Activated B cell treated with CpG ODN at 0.5 μM for 24 hours (primary cell): Measurements from ENCODE around the gene NUDCD3. TPM values are rescaled to one million over a fixed set of nuclear protein-coding genes. Genes with fewer than 3 reads are reported as not detected.

Source experiments
- ATAC-seq: fragments of 200-7000 bp; cut with Tn5 transposase; one replicate; pipeline ENCODE4 v1.10.0; 2021; ENCODE audit warnings: low read depth, mild to moderate bottlenecking, moderate library complexity
- CTCF ChIA-PET: fragments of 350-600 bp; sonication (Branson Sonifier 250); formaldehyde crosslinking; loops from one replicate; lab custom pipeline; 2021; ENCODE audit warnings: antibody characterized with exemption; lab: Charles Lee
- POLR2A ChIA-PET: fragments of 350-600 bp; sonication (Branson Sonifier 250); formaldehyde crosslinking; loops from one replicate; lab custom pipeline; 2021; ENCODE audit warnings: antibody characterized with exemption; lab: Charles Lee
- DNase-seq: peaks from one replicate; pipeline ENCODE4 v3.0.0; 2022
- H3K27ac Mint-ChIP-seq: one replicate; pipeline ENCODE4 v1.8.0; 2020; ENCODE audit warnings: mixed read lengths
- H3K27me3 Mint-ChIP-seq: one replicate; pipeline ENCODE4 v1.8.0; 2021; ENCODE audit warnings: mixed read lengths
- H3K36me3 Mint-ChIP-seq: one replicate; pipeline ENCODE4 v1.8.0; 2021; ENCODE audit warnings: low read depth, mixed read lengths
- H3K4me1 Mint-ChIP-seq: one replicate; pipeline ENCODE4 v1.8.0; 2021; ENCODE audit warnings: mixed read lengths
- H3K4me3 Mint-ChIP-seq: one replicate; pipeline ENCODE4 v1.8.0; 2020; ENCODE audit warnings: mild to moderate bottlenecking, mixed read lengths
- H3K9me3 Mint-ChIP-seq: one replicate; pipeline ENCODE4 v1.8.0; 2020; ENCODE audit warnings: mixed read lengths
- CTCF ChIP-seq: fragments of 200-600 bp; IDR thresholded peaks from one replicate; pipeline ENCODE4 v1.8.0; 2022; ENCODE audit warnings: antibody characterized with exemption, mild to moderate bottlenecking
- intact Hi-C: fragments of 100-400 bp; cut with micrococcal nuclease; formaldehyde crosslinking; loops from one replicate; pipeline ENCODE4 v1.15.1; 2024
- total RNA-seq: library from RNA; stranded (reverse); gene quantifications from 2 replicates; pipeline ENCODE4 v1.2.3, GENCODE V29; 2022

The NUDCD3 gene
- total RNA-seq, 1 donor from 2014 or later, result 85.1 TPM

- ChIA-PET CTCF (no interaction called here), POLR2A (no interaction called here)
- Mint-ChIP-seq H3K27me3 (no peaks in the 10 kb centered on the region), H3K27ac (no peak overlapping the region), H3K36me3 (peaks cover 80% of the 10 kb centered on the region), H3K9me3 (no peaks in the 10 kb centered on the region), H3K4me1 (no peaks in the 10 kb centered on the region), H3K4me3 (no peak overlapping the region)
- TF ChIP-seq CTCF, result no peak
- ATAC-seq, result no peak
- intact Hi-C loops, result no loop called here
- DNase-seq, result no peak
Measured at GRCh38 chr7:44390701-44391100, 99.8 kb downstream of the NUDCD3 start.

GRCh38 chr7:44388089-44388970 is 102.1 kb downstream of the NUDCD3 start:
- H3K4me1 Mint-ChIP-seq, result no peaks in the 10 kb centered on the region
- no peaks in the 10 kb centered on the region for H3K27me3 Mint-ChIP-seq
- intact Hi-C loops, result no loop called here
- H3K4me3 Mint-ChIP-seq, result no peak overlapping the region
- no peaks in the 10 kb centered on the region for H3K9me3 Mint-ChIP-seq
- no peak for DNase-seq
- no peak overlapping the region for H3K27ac Mint-ChIP-seq
- ChIA-PET CTCF (no interaction called here), POLR2A (no interaction called here)
- ATAC-seq, result no peak
- peaks cover 91% of the 10 kb centered on the region for H3K36me3 Mint-ChIP-seq
- TF ChIP-seq CTCF, result no peak

GRCh38 chr7:44387389-44387788 is 103.1 kb downstream of the NUDCD3 start:
- ATAC-seq (no peak), DNase-seq (no peak)
- Mint-ChIP-seq H3K27ac (no peak overlapping the region), H3K36me3 (peaks cover 90% of the 10 kb centered on the region), H3K4me3 (no peak overlapping the region), H3K4me1 (no peaks in the 10 kb centered on the region), H3K9me3 (no peaks in the 10 kb centered on the region), H3K27me3 (no peaks in the 10 kb centered on the region)
- ChIA-PET POLR2A (no interaction called here), CTCF (no interaction called here)
- intact Hi-C loops, result no loop called here
- TF ChIP-seq CTCF, result no peak

- Mint-ChIP-seq H3K36me3 (peaks cover 87% of the 10 kb centered on the region), H3K4me3 (no peak overlapping the region), H3K4me1 (no peaks in the 10 kb centered on the region), H3K27me3 (no peaks in the 10 kb centered on the region), H3K9me3 (no peaks in the 10 kb centered on the region), H3K27ac (no peak overlapping the region)
- TF ChIP-seq CTCF, result no peak
- DNase-seq (no peak), ATAC-seq (no peak)
- POLR2A ChIA-PET, result no interaction called here
- intact Hi-C loops, result no loop called here
- CTCF ChIA-PET, result no interaction called here
Measured at GRCh38 chr7:44386139-44386913, 104.1 kb downstream of the NUDCD3 start.

GRCh38 chr7:44385434-44386138 is 104.9 kb downstream of the NUDCD3 start:
- intact Hi-C loops, result no loop called here
- ATAC-seq, result no peak
- H3K4me3 Mint-ChIP-seq, result no peak overlapping the region
- no peak for TF ChIP-seq CTCF
- H3K27ac Mint-ChIP-seq, result no peak overlapping the region
- H3K27me3 Mint-ChIP-seq, result no peaks in the 10 kb centered on the region
- ChIA-PET CTCF (no interaction called here), POLR2A (no interaction called here)
- H3K36me3 Mint-ChIP-seq, result peaks cover 84% of the 10 kb centered on the region
- DNase-seq, result no peak
- H3K9me3 Mint-ChIP-seq, result no peaks in the 10 kb centered on the region
- no peaks in the 10 kb centered on the region for H3K4me1 Mint-ChIP-seq
